GM12801 (cell line): ENCODE results near the gene LARP4B.

Experiments used
- CTCF ChIP-seq: IDR thresholded peaks from one replicate; pipeline ENCODE4 v1.5.1; 2011; ENCODE audit warnings: control low read depth; ENCODE audit not compliant: insufficient read length; ENCODE audit errors: extremely low read depth

The LARP4B gene

GRCh38 chr10:945778-946177 lies 14.3 kb upstream of the LARP4B start:
- no peak for TF ChIP-seq CTCF

GRCh38 chr10:944034-944831 lies 12.7 kb upstream of the LARP4B start:
- no peak for TF ChIP-seq CTCF

GRCh38 chr10:943334-944033 lies 12.0 kb upstream of the LARP4B start:
- no peak for TF ChIP-seq CTCF

GRCh38 chr10:938941-939678 lies 7.6 kb upstream of the LARP4B start:
- TF ChIP-seq CTCF = no peak

GRCh38 chr10:934746-935406 lies 3.4 kb upstream of the LARP4B start:
- no peak for TF ChIP-seq CTCF

GRCh38 chr10:932589-932988 lies 1.1 kb upstream of the LARP4B start:
- TF ChIP-seq CTCF = no peak

- no peak for TF ChIP-seq CTCF
Observed at GRCh38 chr10:930625-931325, 730 bp downstream of the LARP4B start.
